H1 (cell line): ENCODE data around the gene ADAMTS17. TPM values are rescaled to one million over a fixed set of nuclear protein-coding genes. Genes with fewer than 3 reads are reported as not detected.

Experiments used
- CTCF ChIA-PET: fragments of 300-600 bp; sonication (Branson Sonifier 250); formaldehyde crosslinking; loops from one replicate; lab custom pipeline; 2021; ENCODE audit not compliant: partially characterized antibody; lab: Charles Lee
- POLR2A ChIA-PET: fragments of 300-600 bp; sonication (Branson Sonifier 250); formaldehyde crosslinking; loops from one replicate; lab custom pipeline; 2021; ENCODE audit warnings: inconsistent platforms; ENCODE audit not compliant: partially characterized antibody; lab: Charles Lee
- DNase-seq, 2 experiments: peaks; one replicate each; pipeline versions ENCODE4 v3.0.0 to v3.0.0-alpha.2; 2010 to 2022; ENCODE audit warnings: low spot score in 2 of 2, low read depth in 1 of 2, mixed read lengths in 1 of 2
- FAIRE-seq: peaks from 2 replicates; lab custom pipeline; 2011; peaks lifted over from hg19 to GRCh38; lab: Jason Lieb, UNC
- H2AFZ ChIP-seq: 2 replicates; pipeline ENCODE4 v1.8.1; 2012; ENCODE audit warnings: low read length, inconsistent platforms
- H2AK5ac ChIP-seq: 2 replicates; pipeline ENCODE4 v1.6.1; 2013; ENCODE audit warnings: low read depth, low read length
- H2BK120ac ChIP-seq: replicated peaks from 2 replicates; pipeline ENCODE3; 2013; ENCODE audit warnings: low read depth, low read length, inconsistent platforms
- H2BK12ac ChIP-seq: 2 replicates; pipeline ENCODE4 v1.6.1; 2013; ENCODE audit warnings: low read depth, low read length
- H2BK15ac ChIP-seq: 2 replicates; pipeline ENCODE4 v1.6.1; 2013; ENCODE audit warnings: low read length
- H2BK20ac ChIP-seq: 2 replicates; pipeline ENCODE4 v1.6.1; 2013; ENCODE audit warnings: low read length
- H2BK5ac ChIP-seq: 2 replicates; pipeline ENCODE4 v1.6.1; 2013; ENCODE audit warnings: low read depth, low read length
- H3K14ac ChIP-seq: 2 replicates; pipeline ENCODE4 v1.6.1; 2013; ENCODE audit warnings: inconsistent platforms; ENCODE audit not compliant: insufficient read length
- H3K18ac ChIP-seq: 2 replicates; pipeline ENCODE4 v1.6.1; 2013; ENCODE audit warnings: low read length; ENCODE audit errors: extremely low read depth
- H3K23ac ChIP-seq: 2 replicates; pipeline ENCODE4 v1.6.1; 2013; ENCODE audit warnings: inconsistent platforms; ENCODE audit not compliant: insufficient read length
- H3K23me2 ChIP-seq: 2 replicates; pipeline ENCODE4 v1.6.1; 2013; ENCODE audit warnings: low read depth, low read length
- H3K27ac ChIP-seq: 2 replicates; pipeline ENCODE4 v1.6.1; 2011; ENCODE audit warnings: low read depth, low read length, inconsistent platforms
- H3K27me3 ChIP-seq, 4 experiments: replicated peaks in 1 of 4; 1 replicate in 1 of 4; 2 replicates in 3 of 4; pipeline versions ENCODE4 v1.6.1 to v1.8.1; 2011 to 2013; ENCODE audit warnings: low read length in 3 of 4, mild to moderate bottlenecking in 3 of 4, inconsistent platforms in 2 of 4, mixed read lengths in 2 of 4, moderate library complexity in 1 of 4; ENCODE audit not compliant: control insufficient read depth in 3 of 4, insufficient read depth in 3 of 4; ENCODE audit errors: extremely low read depth in 1 of 4
- H3K36me3 ChIP-seq, 4 experiments: 2 replicates each; pipeline versions ENCODE4 v1.6.1 to v1.8.1; 2011 to 2013; ENCODE audit warnings: mild to moderate bottlenecking in 4 of 4, low read length in 3 of 4, moderate library complexity in 2 of 4, control low read depth in 1 of 4, inconsistent platforms in 1 of 4; ENCODE audit not compliant: insufficient read depth in 4 of 4, control insufficient read depth in 2 of 4
- H3K4ac ChIP-seq: replicated peaks from 2 replicates; pipeline ENCODE3; 2013; ENCODE audit warnings: low read length, low read depth, mixed read lengths, inconsistent platforms; ENCODE audit not compliant: insufficient read length
- H3K4me1 ChIP-seq, 4 experiments: replicated peaks in 1 of 4; 1 replicate in 1 of 4; 2 replicates in 3 of 4; pipeline versions ENCODE4 v1.6.1 to v1.8.1; 2011 to 2013; ENCODE audit warnings: low read length in 3 of 4, inconsistent platforms in 2 of 4, mixed read lengths in 1 of 4; ENCODE audit not compliant: insufficient read depth in 4 of 4, control insufficient read depth in 3 of 4
- H3K4me2 ChIP-seq, 2 experiments: 2 replicates each; pipeline versions ENCODE4 v1.6.1 to v1.8.1; 2011 to 2013; ENCODE audit warnings: low read depth in 2 of 2, low read length in 2 of 2, control low read depth in 1 of 2, inconsistent platforms in 1 of 2, mild to moderate bottlenecking in 1 of 2; ENCODE audit not compliant: insufficient read depth in 1 of 2
- H3K4me3 ChIP-seq, 4 experiments: fragments of 200-600, 300-600 bp in 1 of 4; sonication (generic), shearing (Covaris generic), sonication (Bioruptor Twin) in 1 of 4; 2 replicates each; pipeline versions ENCODE4 v1.5.1 to v1.8.1; 2011 to 2016; ENCODE audit warnings: low read length in 4 of 4, low read depth in 3 of 4, control low read depth in 2 of 4, inconsistent platforms in 2 of 4, mild to moderate bottlenecking in 2 of 4, mixed read lengths in 1 of 4, moderate library complexity in 1 of 4; ENCODE audit not compliant: insufficient read depth in 2 of 4; ENCODE audit errors: extremely low read depth in 1 of 4
- H3K56ac ChIP-seq: replicated peaks from 2 replicates; pipeline ENCODE3; 2013; ENCODE audit warnings: low read depth, mild to moderate bottlenecking, mixed read lengths, low read length, inconsistent platforms; ENCODE audit not compliant: insufficient read length
- H3K79me1 ChIP-seq: 2 replicates; pipeline ENCODE4 v1.6.1; 2013; ENCODE audit warnings: low read depth, low read length, control low read depth
- H3K79me2 ChIP-seq, 2 experiments: 2 replicates each; pipeline versions ENCODE4 v1.6.1 to v1.8.1; 2012 to 2013; ENCODE audit warnings: low read length in 2 of 2, mild to moderate bottlenecking in 2 of 2, inconsistent platforms in 1 of 2; ENCODE audit not compliant: insufficient read depth in 2 of 2, control insufficient read depth in 1 of 2
- H3K9ac ChIP-seq, 4 experiments: replicated peaks in 1 of 4; 1 replicate in 1 of 4; 2 replicates in 3 of 4; pipeline versions ENCODE4 v1.6.1 to v1.8.1; 2011 to 2013; ENCODE audit warnings: low read depth in 3 of 4, low read length in 3 of 4, control low read depth in 2 of 4, mild to moderate bottlenecking in 2 of 4, moderate library complexity in 2 of 4, inconsistent platforms in 1 of 4; ENCODE audit errors: extremely low read depth in 1 of 4
- H3K9me3 ChIP-seq, 2 experiments: 2 replicates each; pipeline versions ENCODE4 v1.6.1 to v1.8.1; 2012 to 2013; ENCODE audit warnings: mild to moderate bottlenecking in 2 of 2, moderate library complexity in 2 of 2, control low read depth in 1 of 2, inconsistent platforms in 1 of 2, low read depth in 1 of 2, low read length in 1 of 2, mixed read lengths in 1 of 2; ENCODE audit not compliant: insufficient read depth in 2 of 2
- H4K20me1 ChIP-seq, 2 experiments: replicated peaks in 1 of 2; 2 replicates each; pipeline versions ENCODE3 to v1.8.1; 2011 to 2013; ENCODE audit warnings: inconsistent platforms in 2 of 2, low read length in 2 of 2, mild to moderate bottlenecking in 1 of 2; ENCODE audit not compliant: insufficient read depth in 2 of 2, control insufficient read depth in 1 of 2
- H4K5ac ChIP-seq: 2 replicates; pipeline ENCODE4 v1.6.1; 2013; ENCODE audit warnings: low read length, low read depth, mixed read lengths, inconsistent platforms; ENCODE audit not compliant: insufficient read length
- H4K8ac ChIP-seq: 2 replicates; pipeline ENCODE4 v1.8.0; 2013; ENCODE audit warnings: mild to moderate bottlenecking, moderate library complexity, low read length, inconsistent platforms; ENCODE audit not compliant: insufficient read depth; ENCODE audit errors: extremely low read depth
- H4K91ac ChIP-seq: replicated peaks from 2 replicates; pipeline ENCODE3; 2013; ENCODE audit warnings: low read length, mixed read lengths, inconsistent platforms; ENCODE audit not compliant: insufficient read length
- ASH2L ChIP-seq: fragments of 200-600, 300-600 bp; sonication (generic); IDR thresholded peaks from one replicate; pipeline ENCODE4 v1.7.1; 2017; ENCODE audit warnings: low read length
- ATF2 ChIP-seq: IDR thresholded peaks from 2 replicates; pipeline ENCODE4 v1.6.1; 2012; ENCODE audit warnings: low read length, inconsistent platforms
- CEBPB ChIP-seq: IDR thresholded peaks from 2 replicates; pipeline ENCODE4 v1.6.1; 2012; ENCODE audit warnings: low read depth, low read length
- CTBP2 ChIP-seq: IDR thresholded peaks from 2 replicates; pipeline ENCODE4 v1.7.0; 2011; ENCODE audit warnings: borderline replicate concordance, mild to moderate bottlenecking, moderate library complexity, mixed read lengths, low read length; ENCODE audit not compliant: insufficient read depth, insufficient read length
- E2F6 ChIP-seq: IDR thresholded peaks from 2 replicates; pipeline ENCODE4 v1.6.1; 2012; ENCODE audit warnings: inconsistent platforms
- EZH2 ChIP-seq: fragments of 200-600 bp; sonication (generic); IDR thresholded peaks from 2 replicates; pipeline ENCODE4 v1.7.1; 2012; ENCODE audit warnings: low read depth, mild to moderate bottlenecking, moderate library complexity, low read length, inconsistent platforms; ENCODE audit not compliant: severe bottlenecking
- GABPA ChIP-seq: IDR thresholded peaks from 2 replicates; pipeline ENCODE4 v1.6.1; 2011; ENCODE audit warnings: mild to moderate bottlenecking, low read length, moderate library complexity, borderline replicate concordance; ENCODE audit not compliant: insufficient read depth
- SP1 ChIP-seq: IDR thresholded peaks from 2 replicates; pipeline ENCODE4 v1.6.1; 2011; ENCODE audit warnings: low read depth, low read length
- WGBS, 2 experiments: shearing (Covaris generic) in 1 of 2; methylation state at CpG; one replicate each; pipeline versions ENCODE4 v1.1.6 to v1.1.7; 2013 to 2015; ENCODE audit warnings: low lambda C conversion rate in 2 of 2, mixed read lengths in 2 of 2, inconsistent platforms in 1 of 2, low coverage in 1 of 2, missing lambda C conversion rate in 1 of 2; ENCODE audit not compliant: insufficient replicate concordance in 2 of 2, insufficient coverage in 1 of 2, insufficient read length in 1 of 2; ENCODE audit errors: extremely low coverage in 1 of 2, missing lambda C conversion rate in 1 of 2; 5-methylcytosine and 5-hydroxymethylcytosine counted together
- polyA plus RNA-seq, 7 experiments: library from polyadenylated mRNA; depleted of rRNA in 3 of 7; stranded (reverse) in 5 of 7; unstranded in 2 of 7; fragments of >200 nt in 5 of 7; fragments of 200-250 nt in 2 of 7; gene quantifications; 1 replicate in 5 of 7; 2 replicates in 1 of 7; 4 replicates in 1 of 7; pipeline versions ENCODE4 v1.2.1 to v1.2.3, GENCODE V29; 2011 to 2013; ENCODE audit warnings: missing spikeins in 2 of 7, mixed read lengths in 2 of 7
- total RNA-seq: library from RNA; stranded (reverse); fragmentation: NEBNext Ultra II Directional; extraction: Animal tissue kit (Norgen Biotek cat#: 25700); gene quantifications from 2 replicates; pipeline ENCODE4 v1.2.1, GENCODE V29; 2021

The ADAMTS17 gene
- total and polyA plus RNA-seq, 2 of the 8 experiments (the other 6 are each of a cell fraction or from before 2014, with no cell fraction given): 0.51 to 1.7 TPM

GRCh38 chr15:100335335-100335999, 6.3 kb downstream of the ADAMTS17 start:
- Histone ChIP-seq H3K14ac (no peak overlapping the region), H3K27ac (no peak overlapping the region), H4K91ac (no peak overlapping the region), H3K23me2 (no peaks in the 10 kb centered on the region; the same call in 1 of the 2 replicates), H3K23ac (no peak overlapping the region), H3K4me2 (no peak overlapping the region), H2BK15ac (no peak overlapping the region), H2BK5ac (no peak overlapping the region), H4K20me1 (peaks cover 0 to under 1% of the 10 kb centered on the region in 2 experiments), H3K4ac (no peak overlapping the region), H2AFZ (no peak overlapping the region), H4K5ac (no peak overlapping the region), H3K27me3 (peaks cover 4 to 12% (median 8%) of the 10 kb centered on the region in 4 experiments), H3K36me3 (no peaks in the 10 kb centered on the region; a peak in 1 of 8 replicates), H3K9me3 (no peaks in the 10 kb centered on the region), H2BK120ac (no peak overlapping the region), H2BK12ac (no peak overlapping the region), H3K4me1 (peaks cover 2 to 7% (median 5%) of the 10 kb centered on the region in 4 experiments), H3K4me3 (no peak overlapping the region), H3K79me2 (no peaks in the 10 kb centered on the region), H2BK20ac (no peak overlapping the region), H3K18ac (no peak overlapping the region), H3K56ac (no peak overlapping the region), H4K8ac (no peak overlapping the region), H3K9ac (no peak overlapping the region), H2AK5ac (no peak overlapping the region), H3K79me1 (no peaks in the 10 kb centered on the region)
- 89% methylated on average over 8 of the region's 9 CpGs; no CpG with 5 or more reads in 1 of the 2 experiments for WGBS, 2 experiments
- DNase-seq: no peak
- CTCF ChIA-PET: interaction anchor here (1.0 to 11.5 kb wide), 8 partner anchors 14 to 236 kb away, joined by 3 to 112 read pairs (median 4); no protein-coding TSS in a partner anchor
- no peak for FAIRE-seq
- POLR2A ChIA-PET: no interaction called here
- TF ChIP-seq E2F6 (no peak), EZH2 (no peak), GABPA (no peak), CEBPB (no peak), ATF2 (no peak), ASH2L (no peak), SP1 (no peak), CTBP2 (no peak)
